NCI-H1694 (cell line): ENCODE results near the gene ACTN1.

Source experiments
- DNase-seq: peaks from one replicate; lab custom pipeline; 2025; lab: John Stamatoyannopoulos, UW

Gene ACTN1

GRCh38 chr14:68824207-68824516, 154.9 kb downstream of the ACTN1 start:
- no peak for DNase-seq
